ENCODE data around the gene IMP4. TPM values are rescaled to one million over a fixed set of nuclear protein-coding genes. Genes with fewer than 3 reads are reported as not detected.

The IMP4 gene
- total and polyA plus RNA-seq, 10 of the 15 experiments (the other 5 are each of a cell fraction or from before 2014, with no cell fraction given): 41.4 to 242 (median 166) TPM

GRCh38 chr2:130336150-130336876 is 6.4 kb upstream of the IMP4 start:
- Histone ChIP-seq H3K4me3 (no peak overlapping the region), H3K27me3 (replicated peaks in 1 of 2; ENCODE audit: control insufficient read depth in 2 of 2, insufficient read depth in 2 of 2, low read length in 1 of 2) (no peaks in the 10 kb centered on the region), H3K9me3 (replicated peaks; ENCODE audit: control insufficient read depth, insufficient read depth, low read length) (no peaks in the 10 kb centered on the region; the same call in 2 of the 3 replicates), H4K20me1 (ENCODE audit: control insufficient read depth, insufficient read depth) (no peaks in the 10 kb centered on the region), H3K4me2 (ENCODE audit: control insufficient read depth, insufficient read depth) (peak overlapping the region; percentile 53; the same call in 1 of the 2 replicates), H3K79me2 (ENCODE audit: control insufficient read depth, insufficient read depth, low read length) (no peaks in the 10 kb centered on the region), H3K27ac (ENCODE audit: control insufficient read depth, insufficient read depth) (no peak overlapping the region), H3K4me1 (ENCODE audit: control insufficient read depth, insufficient read depth, low read length) (0 out of 2 replicates have a peak, but pooled peaks cover 6% of the 10 kb centered on the region), H2AFZ (ENCODE audit: control insufficient read depth, low read depth, low read length) (no peak overlapping the region), H3K36me3 (ENCODE audit: control insufficient read depth in 2 of 2, insufficient read depth in 2 of 2, low read length in 1 of 2) (peaks cover 0 to 1% of the 10 kb centered on the region in 2 experiments; a peak in 2 of 4 replicates), H3K9ac (ENCODE audit: control insufficient read depth, insufficient read depth, low read length) (no peak overlapping the region)
- intact Hi-C loops (cut with micrococcal nuclease; ENCODE audit: unreplicated experiment): loop anchor here (2.0 to 10.0 kb wide), 3 partner anchors 312 to 1808 kb away; no protein-coding TSS in a partner anchor
- ATAC-seq (no peak), DNase-seq (ENCODE audit: low read depth, low spot score) (no peak), FAIRE-seq (no peak)
- SMC1A ChIA-PET (ENCODE audit: uncharacterized antibody, unreplicated experiment): interaction anchor here (0.7 to 1.4 kb wide), 8 partner anchors 10 to 1336 kb away, joined by 3 to 8 read pairs (median 3); no protein-coding TSS in a partner anchor
- RAD21 ChIA-PET (ENCODE audit: unreplicated experiment): interaction anchor here (1.0 to 1.9 kb wide), 2 partner anchors 37 to 1338 kb away, joined by 3 to 7 read pairs; no protein-coding TSS in a partner anchor
- WGBS (ENCODE audit: insufficient coverage, insufficient replicate concordance, low lambda C conversion rate, missing lambda C conversion rate): 88% methylated on average over 13 of the region's 13 CpGs
- TF ChIP-seq ZBTB33 (IDR thresholded peaks at IDR 0.05) (no peak), CREM (IDR thresholded peaks at IDR 0.05; ENCODE audit: low read depth) (no peak), HDAC6 (IDR thresholded peaks at IDR 0.05; ENCODE audit: unreplicated experiment) (no peak), NR2C1 (IDR thresholded peaks at IDR 0.05) (no peak), YY1 (IDR thresholded peaks at IDR 0.05; ENCODE audit: low read depth, low read length) (no peak), NFYB (IDR thresholded peaks at IDR 0.05; ENCODE audit: insufficient read depth, low read depth, low read length) (no peak), ZZZ3 (IDR thresholded peaks at IDR 0.05; ENCODE audit: control insufficient read depth, insufficient read length, low read depth) (no peak), TAF1 (IDR thresholded peaks at IDR 0.05; ENCODE audit: borderline replicate concordance, low read depth, low read length) (no peak), ZNF207 (IDR thresholded peaks at IDR 0.05; ENCODE audit: borderline replicate concordance) (no peak), TCF12 (IDR thresholded peaks at IDR 0.05; ENCODE audit: low read depth, low read length) (no peak), ZBTB11 (CRISPR knock-in tag; IDR thresholded peaks at IDR 0.05) (no peak), TARDBP (IDR thresholded peaks at IDR 0.05; ENCODE audit: borderline replicate concordance) (no peak), PAX8 (IDR thresholded peaks at IDR 0.05) (no peak), ZNF24 (IDR thresholded peaks at IDR 0.05) (peak; percentile 68; the same call in 1 of the 2 replicates), PAX5 (IDR thresholded peaks at IDR 0.05; ENCODE audit: borderline replicate concordance, low read depth, low read length) (peak; percentile 46; the same call in 1 of the 2 replicates)
- CTCF ChIA-PET: interaction anchor here (1.0 to 9.8 kb wide), 5 partner anchors 37 to 1337 kb away, joined by 3 to 74 read pairs (median 4); partner anchors contain the start of genes MZT2B and SMPD4
- in situ Hi-C loops (cut with MboI): loop anchor here (5.0 to 25.0 kb wide), 4 partner anchors 154 to 1476 kb away; partner anchors contain the start of genes MZT2B and SMPD4
- POLR2A ChIA-PET: interaction anchor here (0.5 to 0.6 kb wide), 2 partner anchors 15 to 41 kb away, joined by 4 to 7 read pairs; no protein-coding TSS in a partner anchor
- no TSS peak for BruUV-seq (replicated peaks)

Data from GM12878 (cell line).